GM19025 (cell line): ENCODE results near the gene DCDC2.
"Not testable (repeated sequence)": the region's sequence is repeated elsewhere in the genome, so short reads cannot be mapped to it uniquely, and the experiment has no call there.

Experiments
- ATAC-seq: cut with Tn5 transposase; IDR thresholded peaks from one replicate; pipeline ENCODE4 v1.9.1; 2021; ENCODE audit warnings: mild to moderate bottlenecking, low read depth, moderate library complexity; ENCODE audit not compliant: unreplicated experiment

DCDC2 gene

DNA sequence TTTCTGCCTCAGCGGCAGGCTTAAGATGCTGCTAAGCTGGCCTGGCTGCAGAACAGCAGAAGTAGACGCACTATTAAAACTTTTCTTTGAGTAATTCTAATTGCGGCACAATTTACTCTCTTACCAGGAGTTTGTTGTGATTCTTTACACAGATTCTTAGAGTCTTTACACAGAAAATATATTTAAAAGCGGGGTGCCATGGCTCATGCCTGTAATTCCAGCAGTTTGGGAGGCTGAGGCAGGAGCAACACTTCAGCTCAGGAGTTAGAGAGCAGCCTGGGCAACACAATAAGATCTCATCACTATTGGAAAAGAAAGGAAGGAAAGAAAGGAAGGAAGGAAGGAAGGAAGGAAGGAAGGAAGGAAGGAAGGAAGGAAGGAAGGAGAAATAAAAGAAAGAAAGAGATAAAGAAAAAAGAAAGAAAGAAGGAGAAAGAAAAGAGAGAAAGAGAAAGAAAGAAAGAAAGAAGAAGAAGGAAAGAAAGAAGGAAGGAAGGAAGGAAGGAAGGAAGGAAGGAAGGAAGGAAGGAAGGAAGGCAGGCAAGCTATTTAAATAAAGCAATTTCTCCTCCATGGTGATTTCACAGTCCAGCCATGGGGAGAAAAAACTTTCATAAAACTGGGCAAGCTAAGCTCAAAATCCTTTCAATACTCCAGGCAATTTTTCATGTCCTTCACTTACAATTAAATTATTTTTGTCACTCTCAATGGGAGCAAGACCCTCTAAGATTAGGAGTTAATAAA, 23.8 kb upstream of the DCDC2 start:
- no peak for ATAC-seq

DNA sequence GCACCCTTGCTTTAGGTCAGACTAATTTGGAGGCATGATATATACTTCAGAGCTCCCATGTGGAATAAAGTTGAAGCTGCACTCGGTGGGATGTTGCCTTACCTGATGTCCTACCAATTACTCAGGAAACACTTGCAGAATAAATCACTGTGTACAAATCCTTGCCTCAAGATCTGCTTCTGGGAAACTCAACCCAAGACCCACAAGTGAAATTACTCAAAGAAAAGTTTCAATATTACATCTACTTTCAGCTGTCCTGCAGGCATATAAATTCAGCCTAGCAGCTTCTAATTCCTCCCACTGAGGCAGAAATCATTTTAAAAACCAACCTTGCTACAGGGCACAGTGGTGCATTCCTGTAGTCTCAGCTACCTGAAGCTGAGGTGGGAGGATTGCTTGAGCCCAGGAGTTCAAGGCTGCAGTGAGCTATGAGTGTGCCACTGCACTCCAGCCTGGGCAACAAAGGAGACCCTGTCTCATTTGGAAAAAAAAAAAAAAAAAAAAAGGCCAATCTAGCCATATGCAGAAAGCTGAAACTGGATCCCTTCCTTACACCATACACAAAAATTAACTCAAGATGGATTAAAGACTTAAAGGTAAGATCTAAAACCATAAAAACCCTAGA, 20.7 kb upstream of the DCDC2 start:
- no peak for ATAC-seq

DNA sequence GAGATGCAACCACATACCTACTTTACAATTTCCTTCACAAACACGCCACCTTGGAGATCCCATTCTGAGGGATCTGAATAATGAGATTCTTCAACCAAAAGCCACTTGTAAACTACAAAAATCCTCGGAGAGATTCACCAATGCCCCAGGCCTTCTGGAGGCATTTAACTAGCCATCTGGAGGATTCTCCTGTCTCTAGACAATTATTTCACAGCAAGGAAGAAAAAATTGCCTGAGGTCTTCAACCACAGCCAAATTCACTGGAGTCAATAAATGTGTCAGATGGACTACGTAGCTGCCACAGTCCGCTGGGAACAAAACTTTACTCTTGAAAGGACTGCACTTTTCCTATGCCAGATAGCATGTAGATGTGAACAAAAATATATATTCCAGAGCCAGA, 19.0 kb upstream of the DCDC2 start:
- ATAC-seq = no peak

DNA sequence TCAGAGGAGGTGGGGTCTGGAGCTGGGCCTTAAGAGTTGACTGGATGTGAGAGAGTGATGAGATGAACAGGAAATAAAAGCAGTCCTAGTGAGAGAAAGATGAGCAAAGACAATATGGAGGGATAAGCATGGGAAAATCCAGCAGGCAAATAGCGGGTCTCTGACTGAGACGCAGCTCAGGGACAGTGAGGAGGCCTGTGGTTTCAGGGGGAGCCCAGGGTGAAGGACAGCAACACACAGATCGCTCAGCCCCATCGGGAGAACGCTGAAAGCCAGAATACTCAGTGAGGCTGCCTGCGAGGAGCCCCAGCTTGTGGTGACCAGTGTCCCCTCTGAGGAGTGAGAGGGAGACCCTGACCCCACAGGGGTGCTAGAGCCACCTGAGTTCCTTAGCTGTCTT, 16.8 kb upstream of the DCDC2 start:
- no peak for ATAC-seq

DNA sequence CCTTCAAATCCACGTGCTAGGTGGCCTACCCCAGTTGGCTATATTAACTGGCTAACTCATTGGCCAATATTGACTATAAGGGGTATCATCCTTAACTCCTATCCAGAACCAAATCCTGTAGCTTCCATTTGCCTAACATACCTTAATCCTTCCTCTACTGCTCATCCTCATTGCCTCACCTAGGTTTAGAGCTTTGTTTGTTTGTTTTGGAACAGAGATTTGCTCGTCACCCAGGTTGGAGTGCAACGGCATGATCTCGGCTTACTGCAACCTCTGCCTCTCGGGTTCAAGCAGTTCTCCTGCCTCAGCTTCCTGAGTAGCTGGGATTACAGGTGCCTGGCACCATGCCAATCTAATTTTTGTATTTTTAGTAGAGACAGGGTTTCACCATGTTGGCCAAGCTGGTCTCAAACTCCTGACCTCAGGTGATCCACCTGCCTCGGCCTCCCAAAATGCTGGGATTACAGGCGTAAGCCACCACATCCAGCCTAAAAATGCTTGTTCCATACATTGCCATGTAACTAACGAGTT, 7.3 kb upstream of the DCDC2 start:
- not testable (repeated sequence) for ATAC-seq

DNA sequence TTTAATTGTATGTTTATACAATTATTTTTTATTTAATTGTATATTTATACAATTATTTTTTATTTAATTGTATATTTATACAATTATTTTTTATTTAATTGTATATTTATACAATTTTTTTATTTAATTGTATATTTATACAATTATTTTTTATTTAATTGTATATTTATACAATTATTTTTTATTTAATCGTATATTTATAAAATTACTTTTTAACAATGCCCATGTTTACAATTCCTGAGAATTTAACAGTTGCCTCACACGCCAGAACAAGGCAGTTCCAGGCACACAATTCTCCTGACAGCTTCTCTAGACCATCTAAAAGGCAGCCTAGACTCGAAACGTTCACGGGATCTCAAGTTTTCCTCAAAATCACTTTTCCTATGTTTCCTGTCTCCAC, 4.5 kb upstream of the DCDC2 start:
- not testable (repeated sequence) for ATAC-seq

DNA sequence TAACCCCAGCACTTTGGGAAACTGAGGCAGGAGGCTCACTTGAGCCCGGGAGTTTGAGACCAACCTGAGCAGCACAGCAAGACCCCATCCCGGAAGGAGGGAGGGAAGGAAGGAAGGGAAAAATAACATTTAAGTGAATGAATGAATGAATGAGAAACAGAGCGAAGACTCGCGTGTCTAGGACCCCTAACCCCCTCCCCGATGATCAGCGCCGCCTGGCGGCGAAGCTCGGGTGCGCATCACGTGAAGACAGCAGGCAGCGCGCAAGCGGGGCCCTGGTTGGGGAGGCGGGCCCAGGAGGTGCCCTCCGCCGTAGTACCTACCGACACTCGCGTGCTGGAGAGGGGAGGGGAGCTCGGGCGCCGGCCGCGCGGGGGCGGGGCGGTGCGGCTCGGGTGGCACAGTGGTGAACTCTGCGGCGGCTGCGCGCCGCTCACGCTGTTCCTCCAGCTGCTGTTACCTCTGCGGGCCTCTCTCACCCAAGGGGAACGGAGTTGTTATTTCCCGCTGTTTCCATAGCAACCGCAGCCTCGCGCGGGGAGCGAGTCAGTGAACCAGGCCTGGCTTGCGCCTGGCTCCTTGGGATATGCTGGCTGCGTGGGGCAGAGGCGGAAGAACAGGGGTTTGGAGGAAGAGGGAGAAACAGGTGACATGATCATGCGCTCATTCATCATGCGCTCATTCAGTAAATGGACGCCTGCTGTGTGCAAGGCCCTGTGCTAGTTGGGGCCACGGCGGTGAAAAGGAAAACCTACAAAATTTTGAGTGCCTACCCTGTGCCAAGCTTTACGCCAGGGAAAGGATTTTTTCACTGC, 2.0 kb upstream of the DCDC2 start:
- peak; percentile 85 for ATAC-seq

DNA sequence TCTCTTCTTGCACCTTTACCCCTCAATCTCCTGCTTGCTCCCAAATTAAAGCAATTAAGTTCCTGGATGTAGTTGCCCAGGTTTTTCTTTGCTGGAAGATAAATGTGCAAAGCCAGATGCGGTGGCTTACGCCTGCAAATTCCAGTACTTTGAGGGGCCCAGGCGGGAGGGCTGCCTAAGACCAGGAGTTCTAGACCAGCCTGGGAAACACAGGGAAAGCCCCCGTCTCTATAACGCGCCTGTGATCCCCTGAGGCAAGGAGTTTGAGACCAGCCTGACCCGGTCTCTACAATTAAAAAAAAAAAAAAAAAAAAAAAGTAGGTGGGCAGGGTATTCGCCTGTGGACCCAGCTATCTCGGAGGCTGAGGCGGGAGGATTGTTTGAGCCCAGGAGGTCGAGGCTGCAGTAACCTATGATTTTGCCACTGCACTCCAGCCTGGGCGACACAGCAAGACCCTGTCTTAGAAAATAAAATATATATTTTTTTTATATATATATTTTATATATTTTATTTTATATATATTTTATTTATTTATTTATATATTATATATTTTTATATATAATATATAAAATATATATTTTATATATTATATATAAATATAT, 461 bp upstream of the DCDC2 start:
- ATAC-seq = no peak

DNA sequence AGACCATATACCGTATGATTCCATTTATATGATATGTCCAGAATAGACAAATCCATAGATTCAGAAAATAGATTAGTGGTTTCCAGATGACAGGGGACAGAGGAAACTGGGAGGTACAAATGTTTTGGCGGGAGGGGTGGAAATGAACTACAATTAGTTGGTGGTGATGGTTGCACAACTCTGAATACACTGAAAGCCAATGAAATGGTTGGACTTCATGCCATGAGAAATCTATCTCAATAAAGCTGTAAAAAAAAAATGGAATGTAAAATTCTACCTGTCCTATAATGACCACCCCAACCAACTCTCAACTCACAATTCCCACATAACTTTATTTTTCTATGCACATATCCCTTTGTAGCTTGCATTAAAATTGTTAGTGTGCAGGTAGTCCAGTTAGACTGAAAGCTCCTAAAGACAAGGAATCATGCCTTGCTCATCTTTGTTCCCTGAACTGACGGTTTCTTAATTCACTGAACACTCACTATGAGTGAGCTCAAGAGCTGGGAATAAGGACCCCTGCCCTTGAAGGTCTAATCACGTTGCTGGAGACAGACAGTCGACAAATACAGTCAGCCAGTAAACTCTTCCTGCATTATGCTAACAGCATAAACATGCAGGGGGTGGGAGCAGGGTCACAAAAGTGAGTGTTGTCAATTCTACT, 1.4 kb downstream of the DCDC2 start:
- no peak for ATAC-seq

DNA sequence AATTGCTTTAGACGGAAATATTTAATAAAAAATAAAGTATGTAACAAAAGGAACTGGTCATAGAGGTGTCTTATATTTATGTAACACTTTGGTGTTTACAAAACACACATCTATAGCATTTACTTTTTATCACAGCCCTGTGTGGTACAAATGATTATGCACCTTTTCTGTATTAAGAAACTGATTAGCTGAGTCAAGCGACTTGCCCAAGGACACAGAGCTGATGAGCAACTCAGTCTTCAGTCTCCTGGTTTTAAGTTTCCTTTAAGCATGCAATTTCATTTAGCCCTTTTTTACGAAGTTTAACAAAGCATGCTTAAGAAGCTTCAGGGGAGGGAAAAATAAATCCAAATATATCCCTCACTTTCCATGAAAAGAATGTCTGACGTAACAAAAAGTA, 2.5 kb downstream of the DCDC2 start:
- ATAC-seq = no peak

DNA sequence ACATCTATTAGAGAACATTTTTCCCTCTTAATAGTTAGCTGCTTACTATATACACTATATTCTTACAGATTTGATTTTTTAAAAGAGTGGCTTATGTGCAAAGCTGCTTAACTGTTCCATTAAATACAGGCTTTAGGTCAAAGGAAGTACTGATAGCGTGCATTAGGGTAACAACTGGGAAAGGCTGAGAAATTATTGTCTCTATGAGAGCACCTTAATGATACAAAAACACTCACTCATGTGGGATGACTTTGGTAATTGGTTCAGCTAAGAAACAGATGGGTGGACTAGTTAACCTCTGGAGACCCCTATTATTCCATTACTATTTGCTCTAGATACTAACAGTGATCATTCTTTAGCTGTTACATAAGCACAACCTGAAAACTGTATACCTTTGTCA, 4.0 kb downstream of the DCDC2 start:
- no peak for ATAC-seq

DNA sequence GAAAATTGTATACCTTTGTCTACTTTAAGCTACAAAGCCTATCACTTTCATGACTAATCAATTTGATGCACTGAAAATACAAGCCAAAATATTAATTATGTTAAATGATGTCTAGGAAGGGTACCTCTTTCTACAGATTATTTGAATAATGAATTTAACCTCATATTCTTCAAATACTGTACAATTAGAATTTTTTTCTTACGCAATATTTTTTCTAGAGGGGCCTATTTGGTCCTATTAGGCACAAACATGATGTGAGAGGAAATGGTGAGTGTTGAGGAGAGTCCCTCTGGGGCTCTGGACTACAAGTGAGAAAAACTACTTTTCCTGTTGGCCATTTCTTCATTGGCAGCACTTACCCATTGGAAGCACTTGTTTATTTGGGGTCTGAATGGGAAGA, 5.4 kb downstream of the DCDC2 start:
- no peak for ATAC-seq

DNA sequence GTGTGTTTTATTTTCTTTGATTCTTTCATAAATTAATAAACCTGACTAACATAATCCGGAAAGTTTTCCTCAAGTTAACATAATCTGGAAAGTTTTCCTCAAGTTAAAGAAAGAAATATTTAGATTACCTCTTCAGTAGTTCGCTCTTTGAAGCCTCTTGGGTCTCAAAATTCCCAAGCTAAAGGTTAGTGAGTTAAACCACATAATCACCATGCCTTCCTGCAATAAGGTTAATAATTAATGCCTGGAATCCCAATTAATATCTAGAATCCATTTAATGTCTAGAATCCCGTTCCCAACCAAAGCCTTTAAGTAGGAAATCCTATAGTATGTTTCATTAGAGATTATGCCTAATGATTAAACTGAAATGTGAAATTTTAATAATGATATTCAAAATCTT, 12.9 kb downstream of the DCDC2 start:
- no peak for ATAC-seq

DNA sequence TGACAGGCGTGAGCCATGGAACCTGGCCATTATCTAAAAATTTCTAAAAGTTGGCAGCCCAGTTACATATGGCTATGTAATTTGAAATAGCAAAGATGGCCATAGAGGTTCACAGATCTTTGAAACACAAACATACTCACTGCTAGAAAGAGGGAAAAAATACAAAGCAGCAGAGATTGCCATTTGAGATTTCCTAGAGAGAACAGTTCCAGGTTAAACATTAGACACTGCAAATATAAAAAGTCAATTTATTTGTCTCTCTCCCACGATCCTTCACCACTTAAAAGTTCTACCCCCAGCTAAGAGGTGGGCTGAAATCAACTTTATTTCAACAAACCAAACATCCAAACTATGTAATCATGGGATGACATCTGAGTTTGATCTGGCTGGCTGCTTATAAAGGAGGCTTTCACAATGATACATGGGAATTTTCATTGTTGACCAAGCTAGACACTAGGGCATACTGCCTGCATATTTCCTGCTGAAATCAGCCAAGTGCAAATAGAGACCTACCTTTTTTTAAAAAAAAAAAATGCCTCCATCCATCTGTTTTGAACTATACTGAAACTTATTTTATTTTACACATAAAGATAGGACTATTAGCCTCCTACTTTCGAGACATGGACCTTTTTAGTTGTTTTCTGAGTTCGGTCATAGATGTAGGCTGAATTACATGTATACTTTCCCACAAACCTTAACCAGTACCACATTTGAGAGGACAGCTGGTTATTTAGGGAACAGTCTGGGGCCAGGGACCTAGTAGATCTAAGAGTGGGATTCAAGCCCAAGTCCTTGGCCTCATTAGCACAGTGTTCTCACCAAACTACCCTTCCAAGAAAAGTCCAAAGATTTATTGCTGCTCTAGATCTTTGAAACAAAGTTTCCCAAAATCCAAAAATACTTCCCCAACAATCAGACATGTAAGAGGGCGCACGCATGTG, 16.6 kb downstream of the DCDC2 start:
- no peak for ATAC-seq

DNA sequence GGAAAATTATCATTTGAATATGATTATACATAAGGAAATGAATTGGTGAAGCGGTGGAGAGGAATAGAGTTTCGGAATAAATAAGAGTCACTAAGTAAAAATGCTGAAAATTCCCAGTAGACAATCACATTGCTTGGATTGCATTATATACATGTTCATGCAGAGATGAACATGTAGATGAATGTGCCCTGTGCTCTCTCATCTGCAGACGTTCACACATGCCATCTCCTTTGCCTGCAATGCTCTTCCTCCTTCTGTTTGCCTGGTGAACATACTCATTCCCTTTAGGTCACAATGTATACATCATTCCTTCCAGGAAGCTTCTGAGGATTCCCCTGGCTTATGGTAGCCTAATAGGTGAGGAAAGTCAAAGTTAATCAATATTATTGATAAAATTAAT, 17.9 kb downstream of the DCDC2 start:
- ATAC-seq = no peak

DNA sequence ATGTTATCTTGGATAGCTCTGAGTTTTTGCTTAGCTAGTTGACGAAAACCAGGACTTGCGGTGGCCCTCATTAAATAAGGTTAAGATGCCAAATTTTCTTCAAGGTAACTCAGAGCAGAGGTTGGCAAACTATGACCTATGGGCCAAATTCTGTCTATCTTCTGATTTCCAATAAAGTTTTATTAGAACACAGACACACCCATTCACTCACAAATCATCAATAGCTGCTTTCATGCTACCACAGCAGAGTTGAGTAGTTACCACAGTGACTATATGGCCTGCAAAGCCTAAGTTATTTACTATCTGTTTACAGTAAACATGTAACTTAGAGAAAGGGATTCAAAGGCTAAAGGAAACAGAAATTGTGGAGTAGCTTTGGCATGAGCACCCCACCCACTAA, 23.6 kb downstream of the DCDC2 start:
- ATAC-seq = no peak

DNA sequence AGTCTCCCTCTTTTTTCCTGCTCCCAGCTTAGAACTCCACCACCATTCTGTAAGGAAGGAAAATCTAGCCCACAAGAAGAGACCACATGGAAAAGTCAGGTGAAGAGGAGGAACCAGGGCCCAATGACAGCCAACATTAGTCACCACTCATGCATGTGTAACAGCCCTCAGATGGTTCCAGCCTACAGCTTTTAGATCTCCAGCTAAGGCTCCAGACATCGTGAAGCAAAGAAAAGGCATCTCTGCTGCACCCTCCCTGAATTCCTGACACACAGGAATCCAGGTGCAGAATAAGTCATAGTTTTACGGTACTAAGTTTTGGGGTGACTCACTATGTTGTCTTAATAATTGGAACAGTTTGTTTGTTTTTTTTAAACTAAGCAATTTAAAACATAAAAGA, 25.5 kb downstream of the DCDC2 start:
- ATAC-seq = no peak

DNA sequence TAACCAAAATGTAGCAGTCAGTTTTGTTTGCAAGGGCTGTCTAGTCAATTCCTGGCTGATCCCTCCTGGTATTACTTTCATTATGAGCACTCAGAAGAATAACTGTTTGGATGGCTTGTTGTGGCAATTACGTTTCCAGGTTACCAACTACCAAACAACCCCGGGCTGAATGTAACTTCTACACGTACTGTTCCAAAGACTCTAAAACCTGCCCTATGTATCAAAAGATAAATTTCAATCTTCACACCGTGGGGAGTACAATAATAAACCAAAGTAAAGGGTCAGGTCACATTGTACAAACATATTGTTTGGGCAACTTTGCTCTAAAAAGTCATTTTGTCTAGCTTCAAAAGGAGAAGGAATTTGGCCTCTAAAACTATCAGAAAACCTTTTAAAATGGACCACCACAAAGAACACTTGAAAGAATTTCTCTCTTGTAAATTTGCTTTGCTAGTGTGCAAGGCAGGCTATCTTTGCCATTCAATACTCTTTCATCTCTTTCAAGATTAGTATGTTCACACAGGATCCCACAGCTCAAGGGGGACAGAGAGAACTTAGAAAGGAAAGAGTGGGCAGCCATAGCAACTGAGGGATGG, 27.6 kb downstream of the DCDC2 start:
- ATAC-seq = no peak

DNA sequence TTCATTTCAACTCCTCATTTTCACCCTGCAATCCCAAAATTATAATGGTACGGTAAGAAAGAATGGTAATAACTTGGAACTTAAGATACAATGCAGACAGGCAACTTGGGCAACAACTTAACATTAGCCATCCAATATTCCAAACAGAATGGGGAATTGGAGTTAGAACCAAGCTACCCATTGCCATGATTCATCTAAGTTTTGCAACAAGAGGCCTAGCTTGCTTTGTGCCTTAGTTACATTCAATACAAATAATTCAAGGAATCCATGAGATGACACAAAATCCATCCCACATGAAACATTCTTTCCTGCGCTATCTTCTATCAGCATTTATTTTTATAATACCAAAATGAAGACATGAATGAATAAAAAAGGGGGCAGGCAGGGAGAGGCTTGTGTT, 28.4 kb downstream of the DCDC2 start:
- no peak for ATAC-seq
